ENCODE data around the gene KCNE1.
"Not testable (repeated sequence)": the region's sequence is repeated elsewhere in the genome, so short reads cannot be mapped to it uniquely, and the experiment has no call there.

The KCNE1 gene

DNA sequence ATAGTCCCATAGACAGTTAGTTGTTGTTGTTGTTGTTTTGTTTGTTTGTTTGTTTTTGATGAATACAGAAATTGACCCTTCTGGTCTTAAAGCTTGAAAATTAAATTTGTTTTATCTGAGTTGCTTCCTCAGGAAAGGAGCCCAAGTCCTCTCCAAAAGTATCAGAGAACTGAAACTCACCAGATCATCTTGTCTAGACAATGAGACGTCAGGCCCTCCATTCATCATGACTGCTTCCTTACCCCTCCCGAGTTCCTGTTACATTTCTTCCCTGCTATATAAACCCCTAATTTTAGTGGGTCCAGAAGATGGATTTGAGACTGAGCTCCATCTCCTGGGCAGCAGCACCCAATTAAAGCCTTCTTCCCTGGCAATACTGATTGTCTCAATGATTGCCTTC is 105.3 kb downstream of the KCNE1 start:
- not testable (repeated sequence) for DNase-seq

DNA sequence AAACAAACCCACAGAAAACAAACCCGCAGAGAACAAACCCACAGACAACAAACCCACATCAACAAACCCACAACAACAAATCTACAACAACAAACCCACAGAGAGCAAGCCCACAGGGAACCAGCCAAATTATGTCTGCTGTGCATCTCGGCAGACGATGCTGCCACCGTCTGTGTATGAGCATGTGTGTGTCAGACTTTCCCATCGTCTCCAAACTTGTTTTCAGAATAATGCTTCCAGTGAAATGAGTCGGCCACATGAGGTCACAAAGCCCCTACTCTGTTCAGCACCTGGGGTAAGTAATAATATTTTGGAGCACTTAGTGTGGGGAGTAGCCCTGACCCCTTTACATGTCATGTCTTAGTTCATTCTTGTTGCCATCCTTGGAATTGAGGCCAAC is 105.9 kb downstream of the KCNE1 start:
- not testable (repeated sequence) for DNase-seq

DNA sequence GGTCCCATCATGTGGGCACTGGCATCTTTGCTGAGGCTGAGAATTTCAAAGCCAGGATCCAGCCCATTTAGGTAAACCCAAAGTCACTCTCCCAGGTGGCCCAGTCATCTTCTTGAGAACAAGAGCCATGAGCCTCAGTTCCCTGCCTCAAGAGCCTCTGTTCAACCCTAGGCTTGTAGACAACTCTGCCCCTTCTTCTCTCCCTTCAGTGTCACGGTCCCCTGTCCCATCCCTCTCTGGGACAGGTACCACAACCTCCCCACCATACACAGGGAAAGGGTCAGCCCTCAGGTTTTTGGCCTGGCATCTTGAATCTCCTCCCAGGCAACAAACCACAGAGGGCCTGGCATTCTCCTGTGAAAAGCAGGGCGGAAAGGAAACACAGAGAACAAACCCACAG is 106.3 kb downstream of the KCNE1 start:
- not testable (repeated sequence) for DNase-seq

DNA sequence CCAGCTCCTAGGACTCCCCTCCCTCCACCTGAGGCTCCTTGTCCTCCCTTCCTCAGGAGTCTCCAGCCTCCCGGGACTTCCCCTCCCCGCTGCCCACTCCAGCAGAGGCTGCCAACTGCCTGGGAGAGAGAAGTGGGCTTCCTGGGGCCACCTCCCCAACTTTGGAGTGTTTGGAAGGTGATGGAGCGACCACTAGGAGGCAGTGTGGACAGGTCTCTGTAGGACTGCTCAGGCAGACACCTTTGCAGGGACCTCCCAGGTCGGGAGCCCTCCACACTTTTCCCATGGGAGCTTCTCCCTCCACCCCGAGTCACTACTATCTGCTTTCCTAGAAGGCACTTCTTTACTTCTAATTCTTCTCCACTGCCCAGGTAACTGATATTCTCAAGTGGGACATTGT is 107.3 kb downstream of the KCNE1 start:
- not testable (repeated sequence) for DNase-seq

DNA sequence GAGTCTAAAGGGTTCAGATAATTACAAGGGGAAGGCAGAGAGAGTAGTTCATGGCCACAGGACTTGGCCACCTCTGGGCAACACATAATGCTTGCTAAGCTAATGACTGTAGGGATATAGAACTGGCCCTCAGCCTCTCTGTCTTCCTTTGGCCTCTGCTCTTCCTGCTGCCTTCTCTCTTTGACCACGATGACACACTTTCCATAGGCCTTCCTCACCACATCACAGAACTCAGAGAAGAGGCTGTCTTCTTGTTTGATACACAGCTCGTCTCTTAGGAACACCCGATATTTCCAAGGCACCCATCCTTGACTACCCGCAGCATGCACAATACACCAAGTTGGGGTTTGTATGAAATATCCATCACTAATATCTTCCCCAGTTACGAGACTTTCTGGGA is 111.5 kb downstream of the KCNE1 start:
- not testable (repeated sequence) for DNase-seq
